Esophagus squamous epithelium (tissue), 4 donors: ENCODE results near the gene GNL2.

ENCODE experiments used
- POLR2A ChIP-seq, 4 donors: fragments of 450-650 bp; IDR thresholded peaks; one replicate each; pipeline ENCODE4 v1.6.1; 2017; ENCODE audit warnings: antibody characterized with exemption in 4 of 4, mild to moderate bottlenecking in 4 of 4, moderate library complexity in 3 of 4
- TF ChIP-seq, protein P1 (sequence below), 6 experiments: fragments of 450-650 bp in 4 of 6; fragments of 200-600 bp in 2 of 6; sonication (generic) in 2 of 6; IDR thresholded peaks; one replicate each; pipeline ENCODE4 v1.5.1; 2016 to 2019; ENCODE audit warnings: antibody characterized with exemption in 6 of 6, mild to moderate bottlenecking in 4 of 6, moderate library complexity in 4 of 6

- TF ChIP-seq, protein P1, sequence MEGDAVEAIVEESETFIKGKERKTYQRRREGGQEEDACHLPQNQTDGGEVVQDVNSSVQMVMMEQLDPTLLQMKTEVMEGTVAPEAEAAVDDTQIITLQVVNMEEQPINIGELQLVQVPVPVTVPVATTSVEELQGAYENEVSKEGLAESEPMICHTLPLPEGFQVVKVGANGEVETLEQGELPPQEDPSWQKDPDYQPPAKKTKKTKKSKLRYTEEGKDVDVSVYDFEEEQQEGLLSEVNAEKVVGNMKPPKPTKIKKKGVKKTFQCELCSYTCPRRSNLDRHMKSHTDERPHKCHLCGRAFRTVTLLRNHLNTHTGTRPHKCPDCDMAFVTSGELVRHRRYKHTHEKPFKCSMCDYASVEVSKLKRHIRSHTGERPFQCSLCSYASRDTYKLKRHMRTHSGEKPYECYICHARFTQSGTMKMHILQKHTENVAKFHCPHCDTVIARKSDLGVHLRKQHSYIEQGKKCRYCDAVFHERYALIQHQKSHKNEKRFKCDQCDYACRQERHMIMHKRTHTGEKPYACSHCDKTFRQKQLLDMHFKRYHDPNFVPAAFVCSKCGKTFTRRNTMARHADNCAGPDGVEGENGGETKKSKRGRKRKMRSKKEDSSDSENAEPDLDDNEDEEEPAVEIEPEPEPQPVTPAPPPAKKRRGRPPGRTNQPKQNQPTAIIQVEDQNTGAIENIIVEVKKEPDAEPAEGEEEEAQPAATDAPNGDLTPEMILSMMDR (IDR thresholded peaks at IDR 0.05) = no peak
- no peak for TF ChIP-seq POLR2A (IDR thresholded peaks at IDR 0.05)
Observed at GRCh38 chr1:37628026-37628556, 32.4 kb upstream of the GNL2 start.
